ENCODE measurements around the gene KHDRBS2.

Gene KHDRBS2

DNA sequence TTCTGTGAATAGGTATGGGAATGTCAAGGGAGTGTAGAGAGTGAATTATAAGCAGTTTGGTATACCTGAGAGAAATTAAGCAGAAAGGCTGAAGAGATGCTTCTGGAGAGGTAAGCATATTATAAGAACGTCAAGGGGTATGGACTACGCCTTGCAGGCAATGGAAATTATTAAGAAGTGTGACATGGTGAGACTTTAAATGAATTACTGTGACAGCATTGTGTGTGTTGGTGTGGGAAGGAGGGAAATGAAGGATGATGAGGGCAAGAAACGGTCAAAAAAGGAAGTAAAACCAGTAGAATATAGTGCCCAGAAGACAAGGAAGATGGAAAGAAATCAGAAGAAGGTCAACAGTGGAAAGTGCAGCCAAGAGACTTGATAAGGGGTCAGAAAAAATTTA, 5.9 kb downstream of the KHDRBS2 start:
- TF ChIP-seq, protein P1, sequence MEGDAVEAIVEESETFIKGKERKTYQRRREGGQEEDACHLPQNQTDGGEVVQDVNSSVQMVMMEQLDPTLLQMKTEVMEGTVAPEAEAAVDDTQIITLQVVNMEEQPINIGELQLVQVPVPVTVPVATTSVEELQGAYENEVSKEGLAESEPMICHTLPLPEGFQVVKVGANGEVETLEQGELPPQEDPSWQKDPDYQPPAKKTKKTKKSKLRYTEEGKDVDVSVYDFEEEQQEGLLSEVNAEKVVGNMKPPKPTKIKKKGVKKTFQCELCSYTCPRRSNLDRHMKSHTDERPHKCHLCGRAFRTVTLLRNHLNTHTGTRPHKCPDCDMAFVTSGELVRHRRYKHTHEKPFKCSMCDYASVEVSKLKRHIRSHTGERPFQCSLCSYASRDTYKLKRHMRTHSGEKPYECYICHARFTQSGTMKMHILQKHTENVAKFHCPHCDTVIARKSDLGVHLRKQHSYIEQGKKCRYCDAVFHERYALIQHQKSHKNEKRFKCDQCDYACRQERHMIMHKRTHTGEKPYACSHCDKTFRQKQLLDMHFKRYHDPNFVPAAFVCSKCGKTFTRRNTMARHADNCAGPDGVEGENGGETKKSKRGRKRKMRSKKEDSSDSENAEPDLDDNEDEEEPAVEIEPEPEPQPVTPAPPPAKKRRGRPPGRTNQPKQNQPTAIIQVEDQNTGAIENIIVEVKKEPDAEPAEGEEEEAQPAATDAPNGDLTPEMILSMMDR (IDR thresholded peaks at IDR 0.05; ENCODE audit: borderline replicate concordance, control extremely low read depth, extremely low read depth, insufficient read depth, missing control alignments): no peak
- in situ Hi-C loops (cut with MboI; ENCODE audit: low sequenced_read_pairs, unreplicated experiment): no loop called here
- no peak for DNase-seq (ENCODE audit: low spot score)

DNA sequence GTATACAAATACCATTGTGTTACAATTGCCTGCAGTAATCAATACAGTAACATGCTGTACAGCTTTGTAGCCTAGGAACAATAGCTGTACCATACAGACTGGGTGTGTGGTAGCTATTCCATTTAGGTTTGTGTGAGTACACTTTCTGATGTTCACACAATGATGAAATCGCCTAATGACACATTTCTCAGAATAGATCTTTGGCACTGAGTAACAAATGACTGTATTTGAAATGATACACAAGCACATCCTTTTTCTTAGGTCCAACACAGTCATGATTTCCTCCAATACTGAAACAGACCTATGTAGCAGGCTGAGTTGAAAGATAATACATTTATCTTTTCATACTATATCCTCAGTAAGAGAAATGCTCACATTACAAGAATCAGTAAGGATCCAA, 13.9 kb downstream of the KHDRBS2 start:
- TF ChIP-seq, protein P1 (IDR thresholded peaks at IDR 0.05; ENCODE audit: borderline replicate concordance, control extremely low read depth, extremely low read depth, insufficient read depth, missing control alignments): no peak
- in situ Hi-C loops (cut with MboI; ENCODE audit: low sequenced_read_pairs, unreplicated experiment): no loop called here
- no peak for DNase-seq (ENCODE audit: low spot score)

DNA sequence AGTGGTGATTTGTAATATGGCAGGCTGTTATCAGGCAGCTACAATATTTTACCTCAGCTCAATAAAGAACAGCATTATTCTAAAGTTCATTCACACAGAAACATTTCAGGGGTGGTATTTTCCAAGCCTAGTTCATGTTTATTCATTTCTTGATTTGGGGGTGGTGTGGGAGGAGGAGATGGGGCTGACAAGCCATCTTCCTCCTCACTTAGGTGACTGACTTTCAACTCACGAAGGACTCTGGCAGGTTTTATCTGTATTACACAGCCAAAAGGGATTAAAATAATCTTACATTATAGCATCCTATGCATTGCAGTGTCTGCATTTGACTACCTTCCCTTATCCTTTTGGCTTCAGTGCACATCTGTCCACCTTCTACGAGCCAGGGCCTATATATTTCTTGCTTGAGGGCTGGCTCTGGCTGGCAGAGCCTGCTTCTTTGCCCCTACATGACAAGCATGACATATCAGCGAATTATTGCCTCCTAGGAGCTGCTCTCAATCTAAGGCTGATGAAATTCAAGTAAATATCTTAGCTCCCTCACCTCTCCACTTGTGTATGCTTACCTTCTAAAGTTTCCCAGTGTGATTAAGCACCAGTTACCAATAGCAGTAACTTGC, 20.0 kb downstream of the KHDRBS2 start:
- DNase-seq (ENCODE audit: low spot score): no peak
- in situ Hi-C loops (cut with MboI; ENCODE audit: low sequenced_read_pairs, unreplicated experiment): no loop called here
- TF ChIP-seq, protein P1 (IDR thresholded peaks at IDR 0.05; ENCODE audit: borderline replicate concordance, control extremely low read depth, extremely low read depth, insufficient read depth, missing control alignments): no peak

DNA sequence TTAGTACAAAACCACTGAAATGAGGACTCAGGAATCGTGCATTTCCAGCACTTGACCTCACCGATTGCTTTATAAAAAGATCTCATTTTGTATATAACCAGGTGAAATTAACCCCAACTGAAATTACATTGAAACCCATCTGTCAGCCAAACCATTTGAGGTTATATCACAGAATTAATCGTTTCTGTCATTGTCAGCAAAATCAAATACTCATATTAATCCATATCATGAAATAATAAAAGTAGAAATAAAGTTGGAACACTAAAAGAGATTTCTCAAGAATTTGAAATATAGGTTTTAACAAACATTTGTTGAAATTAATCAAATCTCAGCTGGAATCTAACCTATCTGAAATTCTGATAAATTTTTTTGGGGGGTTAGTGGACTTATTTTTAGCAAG, 23.7 kb downstream of the KHDRBS2 start:
- TF ChIP-seq, protein P1 (IDR thresholded peaks at IDR 0.05; ENCODE audit: borderline replicate concordance, control extremely low read depth, extremely low read depth, insufficient read depth, missing control alignments): no peak
- no peak for DNase-seq (ENCODE audit: low spot score)
- in situ Hi-C loops (cut with MboI; ENCODE audit: low sequenced_read_pairs, unreplicated experiment): no loop called here

DNA sequence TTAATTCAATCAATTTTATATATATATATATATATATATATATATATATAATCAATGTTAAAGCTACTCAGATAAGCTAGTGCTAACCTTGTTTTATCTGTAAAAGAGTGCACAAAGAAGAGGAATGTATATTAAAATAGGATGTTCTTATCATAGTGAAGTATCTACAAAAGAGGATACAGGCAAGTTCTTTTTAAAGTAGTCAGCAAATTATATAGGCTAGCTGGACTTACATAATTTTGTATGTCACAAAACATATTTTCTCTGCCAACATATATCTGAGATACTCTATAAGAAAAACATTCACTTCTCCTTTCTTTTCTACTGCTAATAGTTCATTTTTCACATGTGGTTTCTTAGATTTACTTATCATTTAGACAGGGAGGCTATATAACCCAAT, 39.9 kb downstream of the KHDRBS2 start:
- no peak for DNase-seq (ENCODE audit: low spot score)
- TF ChIP-seq, protein P1 (IDR thresholded peaks at IDR 0.05; ENCODE audit: borderline replicate concordance, control extremely low read depth, extremely low read depth, insufficient read depth, missing control alignments): no peak
- in situ Hi-C loops (cut with MboI; ENCODE audit: low sequenced_read_pairs, unreplicated experiment): no loop called here

DNA sequence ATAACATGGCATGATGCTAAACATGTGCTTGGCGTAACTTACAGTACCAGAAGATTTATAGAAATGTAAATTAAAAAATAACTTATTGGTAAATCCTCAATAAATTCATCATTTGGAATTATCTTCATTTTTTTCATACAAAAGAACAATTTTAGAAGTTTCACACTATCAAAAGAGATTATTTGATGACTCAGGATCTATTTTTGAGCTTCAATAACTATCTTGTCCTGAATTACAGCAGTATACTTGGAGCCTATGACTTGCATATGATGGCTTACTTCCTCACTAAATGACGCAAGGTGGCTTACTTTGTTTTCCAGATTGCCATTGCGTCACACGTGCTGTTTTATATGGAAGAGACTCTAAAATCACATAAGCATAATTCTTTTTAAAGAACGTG, 49.2 kb downstream of the KHDRBS2 start:
- in situ Hi-C loops (cut with MboI; ENCODE audit: low sequenced_read_pairs, unreplicated experiment): no loop called here
- TF ChIP-seq, protein P1 (IDR thresholded peaks at IDR 0.05; ENCODE audit: borderline replicate concordance, control extremely low read depth, extremely low read depth, insufficient read depth, missing control alignments): no peak
- DNase-seq (ENCODE audit: low spot score): no peak
